SU-DHL-6 (cell line): ENCODE measurements around the gene SLC39A6.
"Not testable (repeated sequence)": the region's sequence is repeated elsewhere in the genome, so short reads cannot be mapped to it uniquely, and the experiment has no call there.

Experiments
- H2AFZ ChIP-seq: fragments of 200-600 bp; sonication (generic); 2 replicates; pipeline ENCODE4 v1.6.1; 2014; ENCODE audit warnings: low read depth, mild to moderate bottlenecking, moderate library complexity, mixed read lengths, antibody characterized with exemption, low read length; ENCODE audit not compliant: severe bottlenecking
- H3F3A ChIP-seq: fragments of 200-600 bp; shearing (Covaris generic); 2 replicates; pipeline ENCODE4 v1.6.0; 2016; ENCODE audit warnings: antibody characterized with exemption, mild to moderate bottlenecking; ENCODE audit not compliant: insufficient read depth
- H3K27ac ChIP-seq: fragments of 200-600 bp; sonication (generic); 2 replicates; pipeline ENCODE4 v1.5.1; 2016; ENCODE audit warnings: low read depth, mild to moderate bottlenecking, low read length, moderate library complexity, mixed read lengths
- H3K27me3 ChIP-seq: fragments of 200-600 bp; sonication (generic), shearing (Covaris generic); 2 replicates; pipeline ENCODE4 v1.6.0; 2014; ENCODE audit warnings: mild to moderate bottlenecking, low read length
- H3K36me3 ChIP-seq: fragments of 200-600 bp; sonication (generic); 2 replicates; pipeline ENCODE4 v1.6.1; 2014; ENCODE audit warnings: mild to moderate bottlenecking, low read length, mixed read lengths
- H3K4me2 ChIP-seq: fragments of 300-600, 200-600 bp; shearing (Covaris generic), sonication (generic); 2 replicates; pipeline ENCODE4 v1.6.0; 2014; ENCODE audit warnings: low read length, low read depth, mild to moderate bottlenecking; ENCODE audit not compliant: poor library complexity, severe bottlenecking
- H3K4me3 ChIP-seq: fragments of 200-600 bp; sonication (generic); 2 replicates; pipeline ENCODE4 v1.5.1; 2014; ENCODE audit warnings: antibody characterized with exemption, low read length, mild to moderate bottlenecking, mixed read lengths; ENCODE audit not compliant: insufficient read depth, poor library complexity, severe bottlenecking
- H3K79me2 ChIP-seq: fragments of 200-600 bp; sonication (generic); 2 replicates; pipeline ENCODE4 v1.6.1; 2014; ENCODE audit warnings: mild to moderate bottlenecking, low read length, moderate library complexity; ENCODE audit not compliant: insufficient read depth
- H3K9ac ChIP-seq: fragments of 200-600 bp; sonication (generic); 2 replicates; pipeline ENCODE4 v1.7.0; 2014; ENCODE audit warnings: mild to moderate bottlenecking, low read length
- H3K9me2 ChIP-seq: fragments of 200-600 bp; sonication (generic); replicated peaks from 2 replicates; pipeline ENCODE4 v1.6.1; 2014; ENCODE audit warnings: low read length; ENCODE audit not compliant: insufficient read depth
- H3K9me3 ChIP-seq: fragments of 200-600 bp; sonication (generic); 2 replicates; pipeline ENCODE4 v1.6.1; 2014; ENCODE audit warnings: low read length, mixed read lengths; ENCODE audit not compliant: insufficient read depth
- H4K20me1 ChIP-seq: fragments of 200-600 bp; sonication (generic); 2 replicates; pipeline ENCODE4 v1.6.1; 2014; ENCODE audit warnings: low read depth, mild to moderate bottlenecking, antibody characterized with exemption, low read length, moderate library complexity, mixed read lengths
- CTCF ChIP-seq: fragments of 200-600 bp; sonication (generic); IDR thresholded peaks from one replicate; pipeline ENCODE4 v1.5.1; 2017; ENCODE audit warnings: antibody characterized with exemption, mild to moderate bottlenecking, low read length, moderate library complexity; ENCODE audit not compliant: insufficient read depth, poor library complexity, severe bottlenecking
- EZH2phosphoT487 ChIP-seq: fragments of 200-600 bp; sonication (generic), shearing (Covaris generic); conservative IDR thresholded peaks from 2 replicates; pipeline ENCODE4 v1.6.1; 2018; ENCODE audit warnings: mild to moderate bottlenecking, antibody characterized with exemption, low read length, moderate library complexity, mixed read lengths

Gene SLC39A6

GRCh38 chr18:36176177-36176584, 47.0 kb upstream of the SLC39A6 start:
- TF ChIP-seq CTCF (no peak), EZH2phosphoT487 (no peak)
- Histone ChIP-seq H3K9ac (no peak overlapping the region), H3K27ac (no peak overlapping the region)

GRCh38 chr18:36175481-36175880, 46.3 kb upstream of the SLC39A6 start:
- TF ChIP-seq CTCF, result no peak
- TF ChIP-seq EZH2phosphoT487, result no peak
- Histone ChIP-seq H3K36me3 (peaks cover 41% of the 10 kb centered on the region; the same call in 1 of the 2 replicates), H3K27ac (no peak overlapping the region), H2AFZ (no peak overlapping the region), H3K9me2 (no peaks in the 10 kb centered on the region), H4K20me1 (no peaks in the 10 kb centered on the region), H3K79me2 (no peaks in the 10 kb centered on the region), H3K4me2 (no peak overlapping the region), H3K4me3 (no peak overlapping the region), H3F3A (peaks cover 9% of the 10 kb centered on the region), H3K9ac (no peak overlapping the region), H3K27me3 (no peaks in the 10 kb centered on the region), H3K9me3 (no peaks in the 10 kb centered on the region)

More at GRCh38 chr18:36176177-36176584, 47.0 kb upstream of the SLC39A6 start:
- H3K27me3 ChIP-seq, result no peaks in the 10 kb centered on the region
- H2AFZ ChIP-seq, result no peak overlapping the region
- H3K9me3 ChIP-seq, result no peaks in the 10 kb centered on the region
- H3K9me2 ChIP-seq, result no peaks in the 10 kb centered on the region
- no peak overlapping the region for H3K4me3 ChIP-seq
- H3K4me2 ChIP-seq, result no peak overlapping the region
- no peaks in the 10 kb centered on the region for H3K79me2 ChIP-seq
- H4K20me1 ChIP-seq, result no peaks in the 10 kb centered on the region
- H3K36me3 ChIP-seq, result peaks cover 37% of the 10 kb centered on the region; the same call in 1 of the 2 replicates
- H3F3A ChIP-seq, result peaks cover 9% of the 10 kb centered on the region

- no peaks in the 10 kb centered on the region for H3K27me3 ChIP-seq
- no peak overlapping the region for H3K9ac ChIP-seq
- H3K4me2 ChIP-seq, result no peak overlapping the region
- H3K36me3 ChIP-seq, result peaks cover 37% of the 10 kb centered on the region
- H3K79me2 ChIP-seq, result no peaks in the 10 kb centered on the region
- H4K20me1 ChIP-seq, result no peaks in the 10 kb centered on the region
- H3K4me3 ChIP-seq, result no peak overlapping the region
- no peaks in the 10 kb centered on the region for H3F3A ChIP-seq
- H3K9me3 ChIP-seq, result no peaks in the 10 kb centered on the region
- TF ChIP-seq EZH2phosphoT487, result no peak
- TF ChIP-seq CTCF, result no peak
- no peak overlapping the region for H3K27ac ChIP-seq
- H2AFZ ChIP-seq, result no peak overlapping the region
- no peaks in the 10 kb centered on the region for H3K9me2 ChIP-seq
These were observed 40.8 kb upstream of the SLC39A6 start for GRCh38 chr18:36169938-36170337.

GRCh38 chr18:36168296-36168695, 39.2 kb upstream of the SLC39A6 start:
- not testable (repeated sequence) for H4K20me1 ChIP-seq, H3K4me2 ChIP-seq, H3K9ac ChIP-seq, H3K4me3 ChIP-seq, H3K79me2 ChIP-seq, H3F3A ChIP-seq, H2AFZ ChIP-seq, H3K27ac ChIP-seq, H3K9me3 ChIP-seq, H3K9me2 ChIP-seq, H3K27me3 ChIP-seq
- H3K36me3 ChIP-seq, result peaks cover 42% of the 10 kb centered on the region
